Fibroblast of skin of right quadriceps (primary cell): ENCODE results near the gene RBMS1.

Experiments
- DNase-seq: peaks from one replicate; pipeline ENCODE4 v3.0.0-alpha.2; 2013

The RBMS1 gene

DNA sequence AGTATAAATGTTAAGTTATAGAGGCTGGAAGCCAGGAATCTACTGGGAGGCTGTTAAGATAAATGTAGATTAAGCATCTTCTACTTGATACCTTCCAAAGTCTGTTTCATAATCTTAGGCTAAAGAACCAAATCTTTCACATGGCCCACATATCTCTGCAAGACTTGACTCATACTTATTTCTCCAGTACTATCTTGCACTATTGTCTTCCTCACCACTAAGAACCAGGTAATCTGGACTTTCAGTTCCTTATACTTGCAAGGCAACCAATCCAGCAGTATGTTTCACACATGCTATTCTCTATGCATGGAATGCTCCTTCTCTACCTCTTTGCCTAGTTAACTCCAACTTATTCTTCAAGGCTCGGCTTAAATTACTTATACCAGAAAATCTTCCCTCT, 62.2 kb downstream of the RBMS1 start:
- no peak for DNase-seq

DNA sequence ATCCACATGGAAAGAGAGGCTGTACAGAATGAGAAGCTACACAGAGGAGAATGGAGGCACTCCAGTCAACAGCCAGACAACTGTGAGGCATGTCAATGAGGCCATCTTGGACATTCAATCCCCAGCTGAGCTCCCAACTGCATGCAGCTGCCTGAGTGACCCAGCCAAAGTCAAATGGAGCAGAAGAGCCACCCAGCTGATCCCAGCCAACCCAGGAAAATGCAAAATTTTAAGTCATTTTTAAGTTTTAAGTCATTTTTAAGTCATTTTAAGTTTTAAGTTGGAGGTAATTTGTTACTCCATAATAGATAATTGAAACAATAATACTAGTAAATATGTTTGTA, 63.6 kb downstream of the RBMS1 start:
- DNase-seq: no peak

DNA sequence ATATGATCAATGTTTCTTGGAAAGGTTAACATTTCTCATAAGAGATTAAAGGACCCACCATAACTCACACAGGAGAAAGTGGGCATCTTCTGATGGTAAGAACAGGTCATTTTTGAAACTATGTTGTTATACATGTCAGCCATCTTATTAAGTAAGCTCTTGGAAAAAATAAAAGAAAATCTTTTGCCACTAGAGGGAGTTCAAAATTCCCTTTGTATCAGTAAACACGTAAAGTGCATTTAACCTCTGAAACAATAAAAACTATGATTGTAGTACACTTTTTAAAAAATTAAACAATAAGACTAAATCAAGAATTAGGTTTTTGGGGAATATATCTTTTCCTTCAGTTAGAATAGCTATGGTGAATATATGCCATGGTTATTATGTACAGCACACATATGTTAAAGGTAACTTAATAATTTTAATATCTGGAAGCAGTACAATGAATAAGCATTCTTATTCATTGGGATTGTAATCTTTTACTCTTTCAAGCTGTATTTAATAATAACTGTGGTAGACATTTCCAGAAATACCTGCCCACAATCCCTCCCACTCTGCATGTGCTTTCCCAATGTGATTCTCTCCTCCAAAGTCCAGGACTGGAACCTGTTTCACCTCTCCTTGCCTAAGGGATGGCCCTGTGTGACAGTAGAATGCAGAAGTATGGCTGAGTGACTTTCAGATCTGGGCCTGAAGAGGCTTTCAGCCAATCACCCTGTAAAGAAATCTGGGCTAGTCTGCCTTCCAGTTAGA, 64.2 kb downstream of the RBMS1 start:
- DNase-seq: peak; percentile 69

DNA sequence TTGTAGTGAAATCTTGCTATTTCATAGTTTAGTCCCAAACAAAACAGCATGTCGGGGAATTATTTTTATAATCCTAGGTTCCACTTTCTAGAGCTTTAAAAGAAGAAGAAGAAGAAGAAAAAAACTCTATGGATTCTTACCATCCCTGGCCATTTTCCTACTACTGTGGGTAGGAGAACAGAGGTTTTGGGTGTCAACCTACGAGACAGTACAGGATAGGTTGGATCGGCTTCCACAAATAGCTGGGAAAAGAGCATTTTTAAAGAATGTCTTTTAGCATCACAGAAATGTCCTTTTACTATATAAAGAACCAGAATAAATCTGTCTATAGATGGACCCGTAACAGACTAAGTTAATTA, 65.2 kb downstream of the RBMS1 start:
- no peak for DNase-seq

DNA sequence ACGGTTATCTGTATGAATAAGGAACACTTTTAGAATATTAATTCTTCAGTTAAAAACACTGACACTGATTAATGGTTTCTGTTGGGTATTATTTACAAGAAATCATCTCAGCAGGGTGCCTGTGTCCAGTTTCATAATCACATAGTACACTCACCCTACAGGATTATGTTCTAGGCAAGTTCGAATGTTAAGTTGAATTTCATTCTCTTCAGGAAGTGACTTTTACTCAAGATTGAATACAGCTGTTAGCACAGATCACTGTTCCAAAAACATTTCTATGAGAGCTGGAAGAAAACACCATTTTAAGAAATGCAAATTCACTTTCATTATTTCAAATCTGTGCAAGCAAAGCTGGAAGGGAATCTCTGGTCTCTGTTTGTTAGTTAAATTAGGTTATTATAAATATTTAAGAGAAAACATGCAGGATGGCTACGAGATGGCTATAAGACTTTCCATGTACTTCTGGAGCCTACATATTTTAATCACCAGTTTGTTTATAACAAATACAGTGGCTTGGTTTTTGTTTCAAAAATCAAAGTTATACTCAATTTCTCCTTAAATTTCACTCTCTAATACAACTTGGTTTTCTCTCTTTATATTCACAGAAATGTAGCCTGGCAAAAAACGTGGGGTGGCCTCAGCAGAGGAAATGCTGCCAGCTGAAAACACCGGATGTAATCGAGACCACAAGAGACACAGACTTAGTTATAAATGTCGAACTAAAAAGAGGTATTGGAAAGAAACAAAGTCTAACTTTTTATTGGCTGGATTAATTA, 65.8 kb downstream of the RBMS1 start:
- DNase-seq: peak; percentile 85

DNA sequence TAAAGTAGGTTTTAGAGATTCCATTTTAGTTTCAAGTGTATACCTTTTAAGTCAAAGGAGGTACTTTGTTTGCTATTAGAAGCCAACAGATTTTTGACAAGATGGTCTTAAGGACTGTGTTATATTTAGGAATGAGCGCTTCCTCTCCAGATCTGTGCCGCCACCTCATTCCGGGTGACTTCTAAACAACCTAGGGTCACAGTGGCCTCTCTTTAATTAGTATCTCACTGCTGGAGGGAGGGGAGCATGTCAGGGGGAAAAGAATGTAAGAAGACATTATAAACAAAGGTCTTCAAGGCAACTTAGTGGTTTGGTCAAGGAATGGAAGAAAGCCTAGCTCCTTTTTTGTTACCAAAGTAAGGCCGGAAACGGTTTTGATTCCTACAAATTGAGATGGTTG, 67.0 kb downstream of the RBMS1 start:
- DNase-seq: no peak

DNA sequence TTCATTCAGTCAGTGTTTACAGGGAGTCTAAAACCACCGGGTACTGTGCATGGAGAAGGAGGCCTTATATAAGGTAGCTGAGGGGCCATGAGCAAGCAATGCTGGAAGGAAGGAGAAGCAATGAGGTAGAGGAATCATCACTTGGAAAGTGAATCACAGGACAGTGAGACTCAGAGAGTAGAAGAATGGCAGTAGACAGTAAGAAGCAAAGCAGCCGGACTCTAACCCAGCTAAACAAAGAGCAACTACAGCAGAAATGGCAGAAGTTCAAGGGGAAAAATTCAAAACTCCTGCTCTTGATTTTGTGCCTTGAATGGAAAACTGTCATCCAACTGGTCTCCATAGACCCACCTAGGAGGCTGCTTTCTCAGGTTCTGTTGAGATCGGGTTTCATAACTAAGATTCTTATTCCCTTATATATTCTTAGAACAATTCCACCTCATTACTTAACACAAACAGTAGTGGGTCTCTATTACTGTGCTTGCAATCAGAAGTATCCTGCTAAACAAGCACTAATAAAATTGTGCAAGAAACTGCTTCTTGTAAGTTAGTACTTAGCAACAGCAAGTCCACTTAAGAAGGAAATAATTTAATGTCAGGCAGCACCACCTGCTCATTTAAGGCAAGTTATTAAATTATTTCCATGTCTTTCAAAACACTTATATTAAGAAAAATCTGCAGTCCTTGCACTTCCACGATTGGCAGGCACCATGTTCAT, 68.0 kb downstream of the RBMS1 start:
- DNase-seq: peak; percentile 55

DNA sequence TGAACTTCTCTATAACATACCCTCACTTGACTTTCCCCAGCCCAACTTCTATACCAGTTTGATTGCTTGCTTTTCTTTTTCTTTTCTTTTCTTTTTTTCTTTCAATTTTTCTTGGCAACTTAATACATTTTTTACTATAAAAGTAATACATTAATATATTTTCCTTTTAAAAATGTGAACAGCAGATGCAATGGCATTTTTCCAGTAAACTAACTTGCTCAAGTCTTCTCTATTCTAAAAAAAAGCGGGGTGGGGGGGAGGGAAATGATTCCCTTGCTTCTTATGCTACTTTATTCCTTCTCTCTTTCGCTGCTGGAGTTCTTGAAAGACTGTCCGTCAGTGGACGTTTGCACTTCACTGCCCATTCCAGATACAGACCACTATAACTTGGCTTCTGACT, 70.5 kb downstream of the RBMS1 start:
- no peak for DNase-seq

DNA sequence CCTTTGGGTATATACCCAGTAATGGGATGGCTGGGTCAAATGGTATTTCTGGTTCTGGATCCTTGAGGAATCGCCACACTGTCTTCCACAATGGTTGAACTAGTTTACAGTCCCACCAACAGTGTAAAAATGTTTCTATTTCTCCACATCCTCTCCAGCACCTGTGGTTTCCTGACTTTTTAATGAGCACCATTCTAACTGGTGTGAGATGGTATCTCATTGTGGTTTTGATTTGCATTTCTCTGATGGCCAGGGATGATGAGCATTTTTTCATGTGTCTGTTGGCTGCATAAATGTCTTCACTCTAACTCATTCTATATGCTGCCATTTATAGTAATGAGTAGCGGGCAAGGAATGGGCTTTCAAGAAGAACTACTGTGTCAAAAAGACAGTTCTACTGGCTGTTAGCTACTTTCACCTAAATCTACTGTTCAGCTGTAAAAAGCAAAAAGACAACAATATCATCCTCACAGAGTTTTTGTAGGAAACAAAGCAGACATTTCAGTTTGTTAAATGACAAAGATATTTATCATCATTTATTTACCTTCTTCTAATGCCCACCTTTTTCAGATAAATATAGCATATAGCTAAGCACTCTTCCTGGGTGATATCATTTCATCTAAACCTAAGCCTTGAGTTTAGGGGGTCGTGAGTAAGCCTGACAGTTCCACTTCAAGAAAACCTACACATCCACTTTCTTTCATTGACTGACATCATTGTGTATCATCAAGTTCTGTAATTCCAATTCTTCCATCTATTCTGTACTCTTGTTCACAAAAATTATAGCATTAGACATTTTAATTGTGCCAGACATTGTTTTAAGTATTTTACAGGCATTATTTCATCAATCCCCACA, 71.7 kb downstream of the RBMS1 start:
- peak; percentile 71 for DNase-seq

DNA sequence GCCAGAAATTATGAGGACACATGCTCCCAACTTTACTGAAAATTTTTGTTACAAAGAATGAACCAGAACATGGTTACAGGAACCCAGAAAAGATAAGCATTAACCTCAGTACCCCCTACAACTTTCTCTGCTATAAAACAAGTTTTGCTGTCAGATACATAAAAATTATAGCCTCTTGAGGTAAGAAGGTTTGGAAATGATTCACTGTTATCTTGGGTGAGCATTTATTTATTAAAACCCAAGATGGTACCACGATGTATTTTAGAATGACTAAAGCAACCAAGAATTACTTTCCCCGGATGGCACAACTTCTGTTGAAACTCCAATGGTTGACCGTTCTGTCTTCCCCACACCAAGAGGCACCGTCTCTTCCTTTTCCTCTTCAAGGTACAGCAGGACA, 72.9 kb downstream of the RBMS1 start:
- DNase-seq: no peak

DNA sequence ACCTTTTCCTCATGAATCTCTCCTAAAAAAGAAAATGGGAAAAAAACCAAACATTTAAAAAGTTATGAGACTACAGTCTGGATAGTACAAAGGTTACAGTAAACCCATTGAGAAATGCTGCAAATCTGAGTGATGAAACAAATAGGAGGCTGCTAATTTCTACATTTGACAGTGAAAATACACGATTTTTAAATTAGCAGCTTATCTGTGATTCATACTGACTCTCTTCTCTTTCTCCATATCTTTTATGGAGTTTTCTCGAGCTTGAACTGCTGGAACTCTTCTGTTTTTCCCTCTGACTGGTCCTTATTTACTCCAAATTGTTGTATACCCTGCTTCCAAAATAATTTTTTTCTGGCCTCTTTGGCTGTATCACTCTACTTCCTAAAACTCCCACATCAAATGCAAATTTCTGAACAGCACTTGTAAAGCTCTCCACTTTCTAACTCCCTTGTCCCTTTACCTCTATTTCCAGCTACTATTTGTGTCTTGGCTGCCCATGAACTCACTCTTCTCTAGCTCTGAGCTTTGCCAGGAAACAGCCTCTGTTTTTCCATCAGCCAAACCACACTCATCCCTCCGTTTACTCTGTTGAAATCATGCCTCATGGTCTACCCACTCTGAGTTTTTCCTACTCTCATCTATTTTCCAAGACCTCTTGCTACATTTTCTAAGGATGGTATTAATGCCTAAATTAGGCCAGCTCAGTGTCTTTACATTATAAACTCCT, 73.7 kb downstream of the RBMS1 start:
- peak; percentile 58 for DNase-seq

DNA sequence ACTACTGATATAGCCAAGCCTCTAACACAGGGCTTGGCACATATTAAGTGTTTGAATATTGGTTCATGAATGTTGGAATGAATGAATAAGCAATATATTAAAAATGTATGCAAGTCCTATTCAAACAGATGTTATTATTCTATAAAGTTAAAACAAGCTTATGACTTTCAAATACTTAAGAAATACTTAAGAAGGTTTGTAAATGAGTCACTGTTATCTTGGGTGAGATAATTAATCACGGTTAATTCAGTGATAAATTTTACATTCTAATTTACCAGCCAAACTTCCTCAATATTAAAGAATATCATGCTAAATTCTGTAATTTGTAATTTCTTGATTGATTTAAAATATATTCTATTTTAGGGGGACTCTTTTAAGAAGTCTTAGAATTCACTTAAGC, 74.8 kb downstream of the RBMS1 start:
- no peak for DNase-seq

DNA sequence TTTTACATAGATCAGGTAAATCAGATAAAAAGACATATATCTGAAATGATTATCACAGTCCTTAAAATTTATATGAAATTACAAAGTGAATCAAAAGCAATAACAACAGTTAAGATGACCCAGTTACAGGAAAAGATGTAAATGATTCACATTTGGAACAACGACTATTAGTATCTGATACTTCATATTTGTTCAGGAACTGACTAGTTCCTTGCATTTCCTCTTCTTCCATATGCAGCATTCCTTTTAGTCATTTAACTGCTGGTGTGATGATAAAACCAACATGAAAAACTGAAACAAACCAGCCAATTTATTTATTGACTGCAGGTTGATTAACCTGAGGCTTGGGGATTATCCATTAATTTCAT, 75.2 kb downstream of the RBMS1 start:
- no peak for DNase-seq

DNA sequence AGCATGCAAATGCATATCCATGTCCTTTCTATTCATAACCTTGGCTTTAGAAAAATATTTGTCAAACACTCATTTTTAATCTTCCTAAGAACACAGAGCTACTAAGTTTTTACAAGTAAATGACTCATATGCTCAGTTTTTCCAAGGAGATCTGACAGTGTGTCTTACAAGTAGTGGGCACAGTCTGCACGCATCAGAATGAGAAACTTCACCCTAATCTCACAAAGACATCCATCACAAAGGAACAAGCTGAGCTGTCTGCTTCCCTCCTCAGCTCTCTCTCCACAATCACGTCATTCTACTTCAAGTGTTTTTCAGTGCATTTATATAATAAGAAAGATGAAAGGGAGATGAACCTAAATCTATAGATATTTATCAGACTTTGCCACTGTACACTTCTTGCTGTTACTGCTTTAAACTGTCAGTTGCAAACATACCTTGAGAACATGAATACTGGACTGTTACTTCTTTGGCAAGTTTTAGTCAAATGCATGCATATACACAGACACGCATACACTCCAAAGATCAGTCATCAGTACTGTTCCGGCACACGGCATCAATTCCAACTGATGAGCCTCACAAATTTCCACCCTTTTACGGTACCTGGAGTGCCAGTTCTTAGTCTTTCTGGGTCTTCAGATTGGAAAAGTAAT, 75.7 kb downstream of the RBMS1 start:
- peak; percentile 83 for DNase-seq

DNA sequence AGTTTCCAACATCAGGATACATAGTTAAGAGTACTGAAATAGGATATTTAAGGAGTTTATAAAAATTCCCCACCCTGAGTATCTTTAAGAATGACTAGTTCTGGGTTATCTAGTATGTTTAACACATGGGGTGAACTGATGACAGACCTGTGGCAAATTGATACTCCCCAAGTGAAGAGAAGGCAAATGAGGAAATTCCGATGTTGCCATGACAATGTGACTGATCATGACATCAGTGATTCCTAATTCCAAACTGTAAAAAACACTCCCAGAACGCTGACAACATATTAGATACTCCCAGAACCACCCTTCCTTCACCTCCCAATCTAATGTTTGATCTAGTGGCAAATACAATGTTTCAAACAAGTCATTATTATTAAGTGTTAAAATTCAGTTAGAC, 77.6 kb downstream of the RBMS1 start:
- DNase-seq: peak; percentile 79

DNA sequence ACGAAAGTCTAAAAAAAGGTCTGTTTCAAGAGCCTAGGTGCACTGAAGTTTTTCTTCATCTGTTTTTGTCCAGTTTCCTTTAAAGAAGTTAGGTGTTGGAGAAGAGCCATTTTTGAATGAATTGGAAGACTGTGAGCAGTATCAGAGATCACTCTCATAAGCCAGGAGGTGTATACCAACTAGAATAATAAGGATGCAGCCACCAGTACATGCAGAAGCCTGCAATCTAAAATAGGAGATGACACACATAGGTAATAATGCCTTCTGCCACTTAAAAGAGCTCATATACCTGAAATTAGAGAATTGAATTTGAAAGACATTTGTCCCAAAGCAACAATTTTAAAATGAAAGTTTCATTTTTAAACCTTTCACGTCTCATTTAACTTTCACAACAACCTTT, 81.7 kb downstream of the RBMS1 start:
- no peak for DNase-seq

DNA sequence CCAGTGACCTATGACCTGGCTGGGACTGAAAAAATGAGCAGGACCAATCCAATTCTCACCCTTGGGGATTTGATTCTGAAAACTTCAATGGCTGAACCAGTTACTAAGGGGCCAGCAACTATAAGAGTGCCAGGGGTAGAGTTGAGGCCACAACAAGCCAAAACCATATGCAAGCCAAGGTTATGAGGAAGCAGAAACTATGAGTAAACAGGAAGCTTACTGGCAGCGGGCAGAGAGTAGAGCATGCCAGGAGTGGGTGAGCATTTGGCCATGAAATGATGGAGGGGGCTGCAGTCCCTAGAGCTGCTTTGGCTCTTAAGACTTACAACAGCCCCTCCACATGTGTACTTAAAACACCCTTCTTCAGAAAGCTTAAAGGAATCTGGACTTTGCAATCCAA, 82.4 kb downstream of the RBMS1 start:
- DNase-seq: peak; percentile 52

DNA sequence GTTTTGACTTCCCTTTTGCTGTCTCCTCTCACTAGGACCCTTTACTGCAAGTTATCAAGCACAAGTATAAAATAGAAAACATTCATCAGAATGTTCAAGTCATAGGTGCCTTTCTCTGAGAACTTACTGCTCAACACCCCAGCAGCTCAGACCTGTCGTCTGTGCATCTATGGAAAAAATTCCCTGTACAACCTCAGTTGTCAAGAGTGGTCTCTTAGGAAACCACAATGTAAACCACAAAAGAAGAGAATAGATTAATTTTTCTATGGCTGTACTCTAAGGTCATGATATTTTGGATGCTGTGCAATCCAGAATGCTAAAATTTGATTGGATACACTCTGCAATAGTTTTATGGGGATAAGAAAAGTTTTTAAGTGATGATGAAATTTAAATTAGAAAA, 84.1 kb downstream of the RBMS1 start:
- peak; percentile 64 for DNase-seq

DNA sequence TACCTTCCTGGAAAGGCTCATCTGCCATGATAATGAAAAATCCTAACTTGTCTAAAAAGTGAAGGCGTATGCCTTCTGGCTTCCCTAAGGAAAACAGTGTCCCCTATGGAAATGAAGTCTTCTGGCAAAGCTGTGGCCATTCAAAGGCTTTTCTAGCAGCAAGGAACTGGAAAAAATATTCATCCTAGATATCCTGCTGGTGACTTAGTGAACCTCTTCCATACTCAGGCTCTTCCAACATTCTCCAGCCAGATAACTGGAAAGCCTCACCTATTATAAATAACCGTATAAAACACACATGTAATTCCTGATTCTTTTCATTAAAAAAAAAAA, 84.7 kb downstream of the RBMS1 start:
- no peak for DNase-seq

DNA sequence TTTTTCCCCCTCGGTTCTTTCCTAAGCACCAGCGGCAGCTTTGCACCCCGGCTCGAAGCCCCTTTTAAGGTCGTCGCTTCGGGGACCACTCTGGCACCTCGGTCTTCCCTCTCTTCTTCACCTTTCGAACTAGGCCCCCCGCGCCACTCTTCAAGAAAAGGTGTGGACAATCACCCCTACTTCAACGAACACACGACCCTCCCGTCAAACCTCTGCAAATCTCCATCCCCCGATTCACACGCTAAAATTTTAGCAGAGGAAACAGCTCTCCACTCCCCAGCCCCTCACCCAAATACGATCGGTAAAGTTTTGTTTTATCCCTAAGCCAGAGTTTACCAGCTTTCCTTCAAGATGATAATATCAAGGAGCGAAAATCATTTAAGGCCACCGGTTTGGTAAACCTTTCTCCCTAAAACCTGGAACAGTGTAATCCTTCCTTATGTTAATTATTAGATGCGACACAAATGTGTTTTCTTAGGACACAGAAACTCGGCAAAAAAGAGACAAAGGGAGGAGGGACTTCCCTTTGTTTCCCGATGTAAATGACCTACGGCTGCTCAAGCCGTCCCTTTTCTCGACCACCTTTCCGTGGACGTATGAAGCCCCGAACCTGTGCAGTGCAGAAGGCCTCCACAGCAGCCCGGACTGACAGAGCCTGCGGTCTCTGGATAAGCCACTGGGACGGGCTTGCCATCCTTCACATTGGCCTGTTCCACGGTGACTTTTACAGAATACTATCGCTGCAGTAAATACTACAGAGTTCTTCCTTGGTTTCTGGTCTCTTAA, 85.2 kb downstream of the RBMS1 start:
- DNase-seq: no peak
